Measurements from ENCODE around the gene FGG. TPM values are rescaled to one million over a fixed set of nuclear protein-coding genes. Genes with fewer than 3 reads are reported as not detected.

FGG gene
- 4.4 to 7.2 TPM (median 4.8 TPM) in 5 replicates for total RNA-seq (2022; extraction: Qiagen RNA extraction)

DNA sequence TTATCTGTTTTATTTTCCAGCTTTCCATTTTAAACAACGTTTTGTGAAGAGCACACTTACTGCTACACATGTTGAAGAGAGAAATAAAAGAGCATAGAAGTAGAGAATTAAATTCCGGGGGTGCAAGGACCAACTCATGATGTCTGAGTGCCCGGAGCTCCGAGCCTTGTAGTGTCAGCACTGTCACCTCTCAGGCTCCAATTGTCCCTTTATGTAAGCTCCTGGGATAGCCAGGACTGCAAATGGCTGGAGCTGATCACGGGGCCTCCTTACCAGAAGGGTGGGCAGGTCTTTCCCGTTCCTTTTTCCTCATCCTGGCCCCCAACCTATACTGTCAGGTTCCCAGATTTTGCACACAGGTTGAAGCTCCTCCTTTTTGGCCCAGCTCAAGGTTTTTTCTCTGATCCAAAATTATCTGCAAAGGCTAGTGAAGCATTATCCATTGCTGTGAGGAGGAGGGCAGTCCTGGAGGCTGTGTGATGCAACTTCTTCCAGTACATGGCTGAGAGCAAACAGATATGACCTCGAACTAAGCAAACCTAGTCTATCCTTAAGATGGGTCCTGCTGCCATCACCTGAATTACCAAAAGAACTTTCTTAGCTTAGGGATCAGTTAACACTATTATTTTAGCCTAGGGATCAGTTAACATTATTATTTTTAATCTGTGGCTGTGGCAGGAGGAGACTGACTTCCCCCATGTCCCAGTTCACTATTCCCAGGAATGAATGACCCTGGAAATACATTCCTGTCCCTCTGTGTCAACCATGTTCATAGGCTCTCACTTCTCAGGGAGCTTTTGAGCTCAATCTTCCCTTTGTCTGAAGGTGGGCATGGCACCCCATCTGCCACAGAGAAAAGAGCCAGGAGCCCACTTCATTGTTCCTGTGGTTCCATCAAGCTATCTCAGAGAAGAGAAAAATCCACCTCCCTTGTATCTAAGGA, at the start of gene FGG:
Gene FGG, minus strand, starts transcription at position 185 of the 943 bp plus-strand sequence. Its CDS starts 47 bp downstream, at position 138.

GRCh38 chr4:154590329-154591006, 22.0 kb downstream of the FGG start, which contains the start of gene FGA:
FGA (minus strand) TSS chr4:154590742; CDS start chr4:154590687, 55 bp downstream.

GRCh38 chr4:154562697-154563254, 49.7 kb downstream of the FGG start, which contains the start of gene FGB:
FGB (plus strand) TSS chr4:154563011; CDS start chr4:154563019, 8 bp downstream.

Other genes starting within 250 kb of the FGG start
- not detected in 5 replicates for gene DCHS2, start 120.9 kb downstream of the FGG start, total RNA-seq (2022; extraction: Qiagen RNA extraction)
- 55.6 to 60.1 TPM (median 58.3 TPM) in 5 replicates for gene PLRG1, start 62.3 kb downstream of the FGG start, total RNA-seq (2022; extraction: Qiagen RNA extraction)
- 11.4 to 17.7 TPM (median 12.9 TPM) in 5 replicates for gene FGB, start 49.6 kb downstream of the FGG start, total RNA-seq (2022; extraction: Qiagen RNA extraction)
- 8.5 to 12.2 TPM (median 9.7 TPM) in 5 replicates for gene FGA, start 21.9 kb downstream of the FGG start, total RNA-seq (2022; extraction: Qiagen RNA extraction)
- 0.05 to 0.30 TPM in 2 of 5 replicates, not detected in the others for gene LRAT, start 131.3 kb upstream of the FGG start, total RNA-seq (2022; extraction: Qiagen RNA extraction)
- gene RBM46, start 168.6 kb upstream of the FGG start, total RNA-seq (2022; extraction: Qiagen RNA extraction): not detected in 5 replicates